GM10847 (cell line): ENCODE measurements around the gene TMEM255B.

Experiments
- POLR2A ChIP-seq: IDR thresholded peaks from 2 replicates; pipeline ENCODE4 v1.6.1; 2011; ENCODE audit not compliant: insufficient read length; ENCODE audit errors: extremely low read depth

Gene TMEM255B

GRCh38 chr13:113801289-113801961 is 42.4 kb downstream of the TMEM255B start:
- no peak for TF ChIP-seq POLR2A

- no peak for TF ChIP-seq POLR2A
These were observed 43.1 kb downstream of the TMEM255B start for GRCh38 chr13:113802090-113802531.

GRCh38 chr13:113802761-113803160 is 43.7 kb downstream of the TMEM255B start:
- no peak for TF ChIP-seq POLR2A

- no peak for TF ChIP-seq POLR2A
These were observed 44.5 kb downstream of the TMEM255B start for GRCh38 chr13:113803409-113804016.

GRCh38 chr13:113804017-113804702 is 45.1 kb downstream of the TMEM255B start:
- TF ChIP-seq POLR2A = no peak

- no peak for TF ChIP-seq POLR2A
These were observed 45.8 kb downstream of the TMEM255B start for GRCh38 chr13:113804703-113805430.

GRCh38 chr13:113805431-113806103 is 46.5 kb downstream of the TMEM255B start:
- TF ChIP-seq POLR2A = no peak

- TF ChIP-seq POLR2A = no peak
These were observed 47.1 kb downstream of the TMEM255B start for GRCh38 chr13:113806104-113806471.

- TF ChIP-seq POLR2A = no peak
These were observed 47.5 kb downstream of the TMEM255B start for GRCh38 chr13:113806526-113806925.

- no peak for TF ChIP-seq POLR2A
These were observed 49.2 kb downstream of the TMEM255B start for GRCh38 chr13:113808058-113808834.

GRCh38 chr13:113809934-113810333 is 50.9 kb downstream of the TMEM255B start:
- no peak for TF ChIP-seq POLR2A

GRCh38 chr13:113810640-113811039 is 51.6 kb downstream of the TMEM255B start:
- no peak for TF ChIP-seq POLR2A

- no peak for TF ChIP-seq POLR2A
These were observed 52.3 kb downstream of the TMEM255B start for GRCh38 chr13:113811081-113811928.
